Medulla oblongata (tissue), 1 donor: ENCODE results near the gene UBR3.
"Not testable (repeated sequence)": the region's sequence is repeated elsewhere in the genome, so short reads cannot be mapped to it uniquely, and the experiment has no call there.

Experiments used
- DNase-seq: peaks from one replicate; pipeline ENCODE4 v3.0.0-alpha.2; 2015; ENCODE audit errors: extremely low spot score

Gene UBR3

DNA sequence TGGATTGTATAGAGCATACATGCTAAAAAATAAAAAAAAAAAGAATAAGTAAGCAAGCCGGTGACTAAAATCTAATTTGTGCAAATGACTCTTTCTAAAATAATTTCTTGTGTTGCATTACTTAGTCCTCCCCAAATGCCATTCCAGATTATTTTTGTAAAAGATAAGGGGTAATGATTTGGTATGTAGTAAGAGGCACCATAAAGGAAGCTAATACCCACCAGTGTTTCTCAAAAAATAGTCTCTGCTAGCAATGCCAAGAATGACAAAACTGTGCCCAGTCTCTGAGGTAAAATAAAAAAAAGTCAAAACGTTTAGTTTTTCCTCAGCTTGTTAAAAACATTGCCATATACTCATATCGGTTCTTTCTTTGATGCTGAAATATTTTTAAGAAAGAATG lies 5.2 kb upstream of the UBR3 start:
- no peak for DNase-seq

DNA sequence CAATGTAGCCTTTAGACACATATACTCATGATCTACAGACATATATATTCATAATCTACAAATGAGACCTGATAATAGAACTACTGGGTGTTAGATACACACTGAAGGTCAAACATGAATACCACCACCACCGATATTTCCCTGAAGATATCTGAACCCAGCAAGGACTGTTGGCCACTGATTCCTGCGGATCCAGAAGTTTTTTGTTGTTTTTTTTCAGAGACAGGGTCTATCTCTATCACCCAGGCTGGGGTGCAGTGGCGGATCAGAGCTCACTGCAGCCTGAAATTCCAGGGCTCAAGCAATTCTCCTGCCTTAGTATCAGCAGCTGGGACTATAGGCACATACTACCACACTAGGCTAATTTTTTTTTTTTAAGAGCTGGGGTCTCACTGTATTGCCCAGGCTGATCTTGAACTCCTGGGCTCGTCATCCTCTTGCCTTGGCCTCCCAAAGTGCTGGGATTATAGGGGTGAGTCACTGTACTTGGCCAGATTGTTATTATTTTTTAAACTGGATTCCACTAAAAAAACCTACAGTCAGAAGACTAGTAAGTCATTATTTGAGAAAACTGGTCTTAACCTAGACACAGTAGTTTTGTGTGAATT lies 4.4 kb upstream of the UBR3 start:
- no peak for DNase-seq

DNA sequence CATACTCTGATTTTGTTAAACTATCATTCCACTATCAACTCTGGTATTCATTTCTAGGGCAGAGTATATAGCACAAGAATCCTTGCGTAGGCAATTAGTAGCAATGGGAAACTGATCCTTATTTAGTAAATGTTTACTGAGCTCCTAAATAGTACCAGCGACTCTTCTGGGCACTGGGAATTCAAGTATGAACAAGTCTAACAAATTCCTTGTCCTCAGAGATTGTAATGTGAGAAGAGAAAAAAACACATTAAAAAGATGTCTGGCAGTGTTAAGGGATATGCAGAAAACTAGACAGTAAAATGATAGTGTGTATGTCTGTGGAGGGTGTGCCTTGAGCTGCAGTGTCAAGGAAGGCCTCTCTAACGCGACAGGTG lies 3.3 kb upstream of the UBR3 start:
- no peak for DNase-seq

- peak; percentile 89 for DNase-seq
Measured at GRCh38 chr2:169824373-169825333, 2.6 kb upstream of the UBR3 start, which contains the start of gene METTL5. TSS of gene METTL5 (minus strand) at chr2:169824905. CDS start at chr2:169824597, 308 bp downstream.

DNA sequence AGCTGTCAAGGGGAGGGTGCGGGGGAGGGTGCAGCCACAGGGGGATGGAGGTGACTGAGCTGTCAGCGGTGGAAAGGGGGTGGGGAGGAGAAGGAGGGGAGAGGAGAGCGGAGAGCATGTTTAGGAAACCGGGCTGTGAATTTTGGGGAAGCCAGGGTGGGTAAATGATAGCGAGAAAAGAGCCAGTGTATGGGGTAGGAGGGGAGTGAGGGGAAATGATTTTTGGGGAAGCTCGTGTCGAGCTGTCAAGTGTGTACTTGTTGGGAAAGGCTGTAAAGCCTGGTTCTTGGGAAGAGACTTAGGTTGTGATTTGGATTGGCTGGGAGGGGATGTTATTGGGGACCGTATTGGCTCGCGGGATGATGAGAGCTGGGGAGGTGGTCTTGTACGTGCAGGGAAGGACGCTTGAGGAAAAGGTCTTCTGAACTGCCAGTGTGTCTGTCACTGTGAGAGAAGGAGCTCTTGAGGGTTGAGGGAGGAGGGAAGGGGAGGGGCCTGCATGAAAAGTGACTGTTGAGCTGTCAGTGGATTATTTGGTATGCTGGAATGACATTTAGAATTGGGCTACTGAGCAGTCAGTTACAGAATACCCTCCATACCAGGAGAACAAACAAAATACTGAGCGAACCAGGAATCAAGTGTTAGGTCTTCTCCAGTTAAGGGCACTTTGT lies 1.0 kb downstream of the UBR3 start:
- DNase-seq = peak; percentile 76

GRCh38 chr2:169834401-169834800 lies 7.1 kb downstream of the UBR3 start:
- no peak for DNase-seq

DNA sequence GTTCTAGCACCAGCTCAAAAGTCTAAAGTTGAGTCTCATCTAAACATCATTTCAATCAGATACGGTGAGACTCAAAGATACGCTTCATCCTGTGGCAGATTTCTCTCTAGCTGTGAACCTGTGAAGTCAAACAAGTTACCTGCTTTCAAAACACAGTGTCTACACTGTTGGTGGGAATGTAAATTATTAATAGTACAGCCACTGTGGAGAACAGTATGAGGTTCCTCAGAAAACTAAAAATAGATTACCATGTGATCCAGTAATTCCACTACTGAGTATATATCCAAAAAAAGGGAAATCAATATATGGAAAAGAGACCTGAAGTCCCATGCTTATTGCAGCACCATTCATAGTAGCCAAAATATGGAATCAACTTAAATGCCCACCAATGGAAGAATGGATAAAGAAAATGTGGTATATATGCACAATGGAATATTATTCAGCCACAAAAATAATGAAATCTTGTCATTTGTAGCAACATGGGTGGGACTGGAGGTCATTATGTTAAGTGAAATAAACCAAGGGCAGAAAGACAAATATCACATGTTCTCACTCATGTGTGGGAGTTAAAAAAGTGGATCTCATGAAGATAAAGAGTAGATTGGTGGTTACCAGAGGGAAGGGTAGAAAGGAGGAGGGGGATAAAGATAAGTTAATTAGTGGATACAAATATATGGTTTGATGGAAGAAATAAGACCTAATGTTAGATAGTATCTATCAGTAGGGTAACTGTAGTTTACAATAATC lies 11.7 kb downstream of the UBR3 start:
- DNase-seq = no peak

DNA sequence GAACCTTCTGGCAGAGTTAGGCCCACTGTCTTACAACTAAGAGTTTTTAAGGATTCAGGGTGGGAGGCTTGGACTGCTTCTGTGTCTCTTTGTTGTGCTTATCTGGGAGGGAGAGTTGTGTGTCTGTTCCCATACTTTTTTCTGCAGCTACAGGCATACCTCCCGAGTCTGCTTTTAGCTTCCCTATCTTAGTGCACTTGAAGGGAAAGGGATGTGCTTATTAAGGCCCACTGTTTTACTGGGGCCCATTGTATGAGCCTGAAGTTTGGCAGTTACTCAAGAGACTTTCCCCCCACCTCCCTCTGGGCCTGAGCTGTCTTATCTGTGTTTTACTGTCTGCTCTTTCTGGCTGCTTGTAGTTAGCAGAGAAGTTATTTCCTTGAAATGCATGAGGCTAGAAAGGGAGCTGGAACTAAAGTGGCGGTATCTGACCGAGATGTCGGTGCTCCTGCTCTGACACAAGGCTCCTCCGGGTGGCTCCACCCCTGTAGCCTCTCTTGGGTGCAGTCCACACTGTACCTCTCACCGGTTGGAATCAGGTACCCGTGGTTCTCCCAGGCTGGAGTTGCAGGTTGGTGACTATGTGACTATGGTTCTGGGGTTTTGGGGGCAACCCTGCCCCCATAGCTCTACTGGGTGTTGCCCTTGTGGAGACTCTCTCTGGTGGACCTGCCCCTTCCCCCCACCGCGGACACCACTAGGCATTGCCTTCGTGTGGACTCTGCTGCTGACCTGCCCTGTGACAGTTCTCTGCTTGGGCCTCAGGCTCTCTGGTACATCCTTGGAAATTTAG lies 12.9 kb downstream of the UBR3 start:
- DNase-seq = peak; percentile 11

- no peak for DNase-seq
Measured at GRCh38 chr2:169840747-169841142, 13.5 kb downstream of the UBR3 start.

GRCh38 chr2:169841625-169842024 lies 14.4 kb downstream of the UBR3 start:
- not testable (repeated sequence) for DNase-seq

GRCh38 chr2:169845016-169845415 lies 17.8 kb downstream of the UBR3 start:
- no peak for DNase-seq

- peak; percentile 75 for DNase-seq
Measured at GRCh38 chr2:169848959-169849693, 21.9 kb downstream of the UBR3 start.

DNA sequence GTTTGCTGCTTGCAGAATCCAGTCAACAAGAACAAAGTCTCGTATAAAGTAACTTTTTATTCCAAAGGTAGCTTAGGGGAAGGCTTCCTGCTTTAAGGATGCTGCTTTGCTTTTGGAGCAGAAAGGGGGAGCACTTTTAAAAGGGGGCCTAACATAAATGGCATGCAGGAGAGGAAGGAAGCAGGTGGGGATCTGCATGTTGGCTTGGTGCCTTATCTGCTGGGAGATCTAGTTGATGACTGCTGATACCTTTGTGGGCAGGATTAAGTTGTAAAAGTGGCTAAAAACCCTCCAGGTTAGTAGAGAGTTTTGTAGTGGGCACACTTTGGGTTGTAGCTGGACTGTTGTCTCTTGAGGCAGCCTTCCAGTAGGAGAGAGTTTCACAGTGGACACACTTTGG lies 22.5 kb downstream of the UBR3 start:
- DNase-seq = no peak

DNA sequence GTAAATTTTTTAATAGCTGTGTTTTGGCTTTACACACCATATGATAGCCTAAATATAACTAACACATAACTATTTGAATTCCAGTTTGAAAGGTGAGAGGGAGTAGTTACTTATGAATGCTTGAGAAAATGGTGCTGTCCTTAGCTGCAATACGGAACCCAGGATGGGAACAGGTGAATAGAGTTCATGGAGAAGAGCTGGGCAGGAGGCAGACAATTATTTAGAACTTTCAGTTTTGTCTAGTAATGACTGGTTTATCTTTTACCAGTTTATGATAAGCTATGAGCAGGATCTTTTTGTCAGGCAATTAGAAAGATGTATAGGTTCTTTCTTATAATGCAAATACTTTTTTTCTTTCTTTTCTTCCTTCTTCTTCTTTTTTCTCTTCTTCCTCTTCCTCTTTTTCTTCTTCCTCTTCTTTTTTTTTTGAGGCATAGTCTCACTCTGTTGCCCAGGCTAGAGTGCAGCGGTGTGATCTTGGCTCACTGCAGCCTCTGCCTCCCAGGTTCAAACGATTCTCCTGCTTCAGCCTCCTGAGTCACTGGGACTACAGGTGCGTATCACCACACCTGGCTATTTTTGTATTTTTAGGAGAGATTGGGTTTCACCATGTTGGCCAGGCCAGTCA lies 25.9 kb downstream of the UBR3 start:
- DNase-seq = no peak

DNA sequence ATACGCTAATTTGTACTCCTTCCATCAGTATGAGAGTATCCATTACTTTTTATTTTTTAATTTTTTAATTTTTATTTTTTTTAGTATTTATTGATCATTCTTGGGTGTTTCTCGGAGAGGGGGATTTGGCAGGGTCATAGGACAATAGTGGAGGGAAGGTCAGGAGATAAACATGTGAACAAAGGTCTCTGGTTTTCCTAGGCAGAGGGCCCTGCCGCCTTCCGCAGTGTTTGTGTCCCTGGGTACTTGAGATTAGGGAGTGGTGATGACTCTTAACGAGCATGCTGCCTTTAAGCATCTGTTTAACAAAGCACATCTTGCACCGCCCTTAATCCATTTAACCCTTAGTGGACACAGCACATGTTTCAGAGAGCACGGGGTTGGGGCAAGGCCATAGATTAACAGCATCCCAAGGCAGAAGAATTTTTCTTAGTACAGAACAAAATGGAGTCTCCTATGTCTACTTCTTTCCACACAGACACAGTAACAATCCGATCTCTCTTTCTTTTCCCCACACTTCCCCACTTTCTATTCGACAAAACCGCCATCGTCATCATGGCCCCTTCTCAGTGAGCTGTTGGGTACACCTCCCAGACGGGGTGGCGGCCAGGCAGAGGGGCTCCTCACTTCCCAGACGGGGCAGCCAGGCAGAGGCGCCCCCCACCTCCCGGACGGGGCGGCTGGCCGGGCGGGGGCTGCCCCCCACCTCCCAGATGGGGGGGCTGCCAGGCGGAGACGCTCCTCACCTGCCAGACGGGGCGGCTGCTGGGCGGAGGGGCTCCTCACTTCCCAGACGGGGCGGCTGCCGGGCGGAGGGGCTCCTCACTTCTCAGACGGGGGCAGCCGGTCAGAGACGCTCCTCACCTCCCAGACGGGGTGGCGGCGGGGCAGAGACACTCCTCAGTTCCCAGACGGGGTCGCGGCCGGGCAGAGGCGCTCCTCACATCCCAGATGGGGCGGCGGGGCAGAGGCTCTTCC lies 28.3 kb downstream of the UBR3 start:
- DNase-seq = not testable (repeated sequence)

DNA sequence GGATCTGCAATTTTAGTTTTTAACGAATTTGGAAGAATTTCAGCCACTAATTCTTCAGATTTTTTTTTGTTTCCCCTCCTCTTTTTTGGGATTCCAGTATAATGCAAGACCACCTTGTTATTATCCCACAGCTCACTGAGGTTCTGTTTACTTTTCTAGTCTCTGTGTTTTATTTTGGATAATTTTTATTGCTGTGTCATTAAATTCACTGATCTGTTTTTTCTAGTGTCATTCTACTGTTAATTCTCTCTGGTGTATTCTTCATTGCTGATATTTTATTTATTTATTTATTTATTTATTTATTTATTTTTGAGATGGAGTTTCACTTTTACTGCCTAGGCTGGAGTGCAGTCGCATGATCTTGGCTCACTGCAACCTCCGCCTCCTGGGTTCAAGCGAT lies 32.2 kb downstream of the UBR3 start:
- DNase-seq = no peak

GRCh38 chr2:169860149-169860548 lies 32.9 kb downstream of the UBR3 start:
- no peak for DNase-seq

- DNase-seq = no peak
Measured at GRCh38 chr2:169862816-169863215, 35.6 kb downstream of the UBR3 start.

DNA sequence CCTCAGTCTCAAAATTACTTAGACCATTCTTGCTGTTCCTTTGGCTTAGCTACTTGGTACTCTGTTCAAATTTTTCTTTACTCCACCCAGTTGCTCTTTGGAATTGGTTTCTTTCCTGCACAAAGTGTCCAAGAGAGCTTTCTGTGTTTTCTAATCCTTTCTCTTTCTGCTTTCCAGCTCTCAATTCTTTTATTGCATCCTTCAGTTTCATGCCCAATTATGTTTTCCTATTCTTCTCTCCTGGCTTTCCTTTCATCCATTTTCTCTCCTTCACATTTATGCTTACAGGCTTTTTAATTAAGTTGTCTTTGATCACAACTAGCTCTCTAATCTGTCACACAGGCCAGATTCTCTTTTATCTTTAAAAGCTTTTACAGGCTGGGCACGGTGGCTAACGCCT lies 38.2 kb downstream of the UBR3 start:
- DNase-seq = no peak
